HG02884 (cell line): ENCODE measurements around the gene GPSM1.

Source experiments
- ATAC-seq: cut with Tn5 transposase; IDR thresholded peaks from one replicate; pipeline ENCODE4 v1.9.1; 2021; ENCODE audit warnings: mild to moderate bottlenecking, moderate library complexity; ENCODE audit not compliant: unreplicated experiment

The GPSM1 gene

DNA sequence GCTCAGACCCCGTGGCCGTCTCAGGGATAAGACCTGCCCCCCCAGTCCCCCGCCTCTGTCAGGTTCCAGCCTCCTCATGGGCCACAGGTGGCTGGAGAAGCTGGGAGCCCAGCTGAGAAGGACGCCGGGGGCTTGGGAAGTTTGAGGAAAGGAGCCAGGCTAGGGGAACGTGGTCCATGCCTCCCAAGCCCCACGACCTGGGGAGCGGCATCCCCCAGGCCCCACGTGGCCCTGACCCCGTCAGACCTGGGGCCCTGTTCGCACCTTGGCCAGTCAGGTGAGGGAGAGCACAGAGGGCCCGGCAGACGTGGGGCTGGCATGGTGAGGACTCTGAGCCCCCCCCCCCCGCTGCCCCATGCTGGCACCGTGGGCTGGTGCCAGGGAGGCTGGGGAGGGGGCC is 3.7 kb downstream of the GPSM1 start:
- ATAC-seq = no peak

DNA sequence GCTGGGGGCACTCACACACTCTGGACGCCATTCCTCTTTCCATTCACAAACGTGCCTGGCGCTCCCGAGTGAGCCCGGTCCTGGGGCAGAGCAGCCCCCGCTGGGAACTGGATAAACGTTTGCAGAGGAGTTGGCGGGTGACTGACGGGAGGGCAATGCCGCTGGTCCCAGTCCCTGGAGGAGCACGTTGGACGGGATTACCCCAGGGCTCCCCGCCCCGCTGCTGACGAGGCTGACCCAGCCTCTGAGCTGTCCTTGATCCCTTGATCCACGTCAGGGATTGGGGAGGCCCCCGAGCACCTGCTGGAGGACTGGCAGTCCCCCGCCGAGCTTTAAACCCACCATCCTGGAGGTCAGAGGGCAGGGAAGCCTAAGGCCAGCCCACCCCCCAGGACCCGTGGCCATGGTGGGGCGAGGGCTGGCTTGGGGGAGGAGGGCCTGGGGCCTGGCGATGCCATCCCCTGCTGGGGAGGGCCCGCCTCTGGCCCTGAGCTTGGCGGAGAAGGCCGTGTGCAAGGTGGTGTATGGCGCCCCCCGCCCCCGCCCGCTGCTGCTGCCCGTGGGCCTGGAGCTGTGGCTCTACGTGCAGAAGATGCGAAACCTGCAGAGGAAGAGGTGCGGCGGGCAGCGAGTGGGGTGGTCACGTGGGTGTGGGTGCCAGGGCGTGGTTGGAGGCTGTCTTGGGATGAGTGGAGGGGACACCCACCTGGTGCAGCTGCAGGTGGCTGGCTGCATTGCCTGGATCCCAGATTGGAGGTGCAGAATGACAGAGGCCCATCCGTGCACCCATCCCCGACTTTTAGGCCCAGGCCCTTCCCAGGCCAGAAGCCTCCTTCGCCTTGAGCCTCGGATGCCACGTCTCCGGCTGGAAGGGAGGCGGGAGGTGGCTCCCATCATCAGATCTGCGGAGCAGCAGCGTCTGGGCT is 4.5 kb downstream of the GPSM1 start:
- ATAC-seq = no peak

DNA sequence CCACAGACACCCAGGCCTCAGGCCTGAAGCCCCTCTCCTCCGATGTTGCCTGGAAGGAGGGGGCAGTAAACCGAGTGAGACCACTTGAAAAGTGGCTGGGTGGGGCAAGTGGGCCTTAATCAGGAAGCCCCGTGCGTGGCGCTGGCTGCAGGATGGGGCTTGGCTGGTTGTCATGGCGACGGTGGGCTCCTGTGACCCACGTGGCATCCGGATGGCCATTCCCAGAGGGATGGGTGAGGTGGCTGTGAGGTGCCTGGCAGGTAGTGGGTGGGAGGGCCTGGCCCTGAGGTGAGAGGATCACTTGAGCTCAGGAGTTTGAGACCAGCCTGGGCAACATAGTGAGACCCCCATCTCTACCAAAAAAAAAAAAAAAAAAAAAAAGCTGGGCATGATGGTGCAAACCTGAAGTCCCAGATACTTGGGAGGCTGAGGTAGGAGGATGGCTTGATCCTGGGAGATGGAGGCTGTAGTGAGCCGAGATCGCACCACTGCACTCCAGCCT is 5.2 kb downstream of the GPSM1 start:
- ATAC-seq = no peak

DNA sequence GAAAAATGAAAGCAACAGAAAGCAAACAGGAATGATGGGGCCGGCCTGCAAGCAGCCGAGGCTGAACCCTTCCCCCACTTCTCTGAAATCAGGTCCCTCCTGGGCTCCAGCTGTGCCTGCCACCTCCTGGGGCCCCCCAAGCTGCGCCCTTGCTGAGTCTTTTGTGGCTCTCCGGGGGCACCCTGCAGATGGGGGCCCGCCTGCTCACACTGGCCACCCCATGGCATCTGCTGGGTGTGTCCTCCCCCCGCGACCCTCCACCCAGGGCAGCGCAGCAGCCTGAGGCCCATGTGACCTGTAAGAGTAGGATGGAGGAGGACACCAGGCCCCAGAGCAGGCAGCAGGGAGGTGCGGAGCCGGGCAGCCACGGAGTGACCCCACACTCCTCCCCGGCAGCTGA is 5.7 kb downstream of the GPSM1 start:
- ATAC-seq = no peak

DNA sequence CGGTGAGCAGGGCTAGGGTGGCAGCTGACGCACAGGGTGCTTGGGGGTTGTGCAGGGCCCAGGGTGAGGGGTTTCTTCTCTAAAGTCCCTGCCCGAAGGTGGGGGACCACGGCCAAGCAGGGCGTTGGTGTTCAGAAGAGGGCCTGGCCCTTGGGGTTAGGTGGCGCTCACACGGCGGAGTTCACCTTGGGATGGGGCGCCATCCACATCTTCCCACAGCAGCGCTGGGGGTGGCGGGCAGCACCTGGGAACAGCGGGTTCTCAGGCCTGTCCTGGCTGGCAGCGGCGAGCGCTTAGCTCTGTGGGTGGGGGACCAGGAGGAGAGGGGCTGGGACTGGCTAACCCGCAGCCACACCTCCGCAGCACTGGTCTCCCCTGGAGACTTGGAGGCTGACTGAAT is 6.1 kb downstream of the GPSM1 start:
- no peak for ATAC-seq

DNA sequence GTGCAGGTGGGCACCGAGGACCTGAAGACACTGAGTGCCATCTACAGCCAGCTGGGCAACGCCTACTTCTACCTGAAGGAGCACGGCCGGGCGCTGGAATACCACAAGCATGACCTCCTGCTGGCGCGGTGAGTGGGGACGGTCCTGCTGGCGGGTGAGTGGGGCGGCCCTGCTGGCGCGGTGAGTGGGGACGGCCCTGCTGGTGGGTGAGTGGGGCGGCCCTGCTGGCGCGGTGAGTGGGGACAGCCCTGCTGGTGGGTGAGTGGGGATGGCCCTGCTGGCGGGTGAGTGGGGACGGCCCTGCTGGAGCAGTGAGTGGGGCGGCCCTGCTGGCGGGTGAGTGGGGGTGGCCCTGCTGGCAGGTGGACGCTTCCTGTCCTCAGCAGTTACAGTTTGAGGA is 7.2 kb downstream of the GPSM1 start:
- ATAC-seq = no peak

DNA sequence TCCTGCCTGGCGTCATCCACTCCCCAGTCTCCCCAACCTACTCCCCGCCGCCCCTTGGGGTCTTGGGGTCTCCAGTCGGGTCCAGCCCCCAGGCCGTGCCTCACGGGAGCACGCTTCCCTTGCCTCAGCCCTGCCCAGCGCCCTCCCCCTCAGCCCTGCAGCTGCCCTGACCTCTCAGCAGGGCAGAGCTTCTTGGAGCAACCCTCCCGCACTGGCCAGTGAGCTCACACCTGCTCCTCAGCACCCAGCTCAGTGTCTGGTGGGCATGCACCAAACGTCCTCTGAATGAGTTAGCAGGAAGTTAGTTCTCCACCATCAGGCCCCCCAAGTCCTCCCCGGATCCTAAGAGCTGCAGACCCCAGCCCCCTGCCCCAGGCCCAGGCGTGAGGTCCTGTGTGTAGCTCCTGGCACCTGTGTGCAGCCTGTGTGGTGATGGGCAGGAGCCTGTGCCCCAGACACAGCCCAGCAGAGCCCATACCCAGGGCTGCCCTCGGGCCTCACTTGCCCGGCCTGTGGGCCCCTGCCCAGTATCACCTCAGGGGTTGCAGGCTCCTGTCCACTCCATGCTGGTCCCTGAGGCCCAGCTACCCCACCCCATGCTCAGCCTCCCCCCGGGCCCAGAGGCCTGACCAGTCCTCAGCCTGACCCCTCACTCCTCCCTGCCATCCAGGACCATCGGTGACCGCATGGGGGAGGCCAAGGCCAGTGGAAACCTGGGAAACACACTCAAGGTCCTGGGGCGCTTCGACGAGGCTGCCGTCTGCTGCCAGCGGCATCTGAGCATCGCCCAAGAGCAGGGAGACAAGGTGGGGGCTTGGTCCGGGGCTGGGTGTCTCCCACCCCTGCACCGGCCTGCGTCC is 8.2 kb downstream of the GPSM1 start:
- no peak for ATAC-seq

DNA sequence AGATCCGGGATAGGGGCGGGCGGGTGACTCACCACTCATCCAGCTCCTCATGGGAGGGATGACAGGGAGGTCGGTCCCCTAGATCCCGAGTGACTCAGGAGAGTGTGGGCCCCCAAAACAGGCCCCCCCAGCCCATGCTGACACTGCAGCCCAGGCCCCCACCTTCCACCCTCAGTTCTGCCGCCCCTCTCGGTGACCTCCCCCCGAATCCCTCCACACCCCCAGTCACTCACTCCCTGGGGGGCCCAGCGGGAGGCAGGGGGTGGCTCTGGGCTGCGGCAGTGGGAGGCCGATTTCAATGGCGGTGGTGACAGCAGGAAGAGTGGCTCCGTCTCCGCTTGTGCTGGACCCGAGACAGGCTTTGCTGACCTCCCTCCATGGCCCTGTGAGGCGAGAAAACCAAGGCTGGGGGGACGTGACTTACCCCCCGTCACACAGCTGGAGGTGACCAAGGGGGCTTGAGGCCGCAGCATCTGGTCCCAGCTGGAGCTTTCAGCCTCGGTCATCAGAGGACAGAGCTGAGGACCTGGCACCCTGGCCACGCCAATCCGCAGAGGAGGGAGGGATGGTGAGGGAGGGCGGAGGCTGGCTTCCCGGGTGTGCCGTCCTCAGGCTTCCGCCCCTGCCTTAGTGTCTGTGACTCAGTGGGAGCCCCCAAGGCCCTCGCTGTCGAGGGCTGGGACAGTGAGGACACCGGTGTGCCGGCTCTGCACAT is 9.0 kb downstream of the GPSM1 start:
- no peak for ATAC-seq

DNA sequence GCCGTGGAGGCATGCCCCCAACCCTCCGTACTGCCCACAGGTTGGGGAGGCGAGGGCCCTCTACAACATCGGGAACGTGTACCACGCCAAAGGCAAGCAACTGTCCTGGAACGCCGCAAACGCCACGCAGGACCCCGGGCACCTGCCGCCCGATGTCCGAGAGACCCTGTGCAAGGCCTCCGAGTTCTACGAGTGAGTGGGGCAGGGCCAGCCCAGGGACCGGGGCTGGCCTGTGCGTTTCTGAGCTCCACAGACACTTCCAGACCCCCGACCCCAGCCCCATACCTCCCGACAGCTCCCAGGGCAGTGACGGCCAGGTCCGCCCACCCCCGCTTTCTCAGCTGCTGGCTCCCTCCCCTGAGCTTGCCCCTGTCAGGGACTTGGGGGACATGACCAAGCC is 9.5 kb downstream of the GPSM1 start:
- no peak for ATAC-seq

DNA sequence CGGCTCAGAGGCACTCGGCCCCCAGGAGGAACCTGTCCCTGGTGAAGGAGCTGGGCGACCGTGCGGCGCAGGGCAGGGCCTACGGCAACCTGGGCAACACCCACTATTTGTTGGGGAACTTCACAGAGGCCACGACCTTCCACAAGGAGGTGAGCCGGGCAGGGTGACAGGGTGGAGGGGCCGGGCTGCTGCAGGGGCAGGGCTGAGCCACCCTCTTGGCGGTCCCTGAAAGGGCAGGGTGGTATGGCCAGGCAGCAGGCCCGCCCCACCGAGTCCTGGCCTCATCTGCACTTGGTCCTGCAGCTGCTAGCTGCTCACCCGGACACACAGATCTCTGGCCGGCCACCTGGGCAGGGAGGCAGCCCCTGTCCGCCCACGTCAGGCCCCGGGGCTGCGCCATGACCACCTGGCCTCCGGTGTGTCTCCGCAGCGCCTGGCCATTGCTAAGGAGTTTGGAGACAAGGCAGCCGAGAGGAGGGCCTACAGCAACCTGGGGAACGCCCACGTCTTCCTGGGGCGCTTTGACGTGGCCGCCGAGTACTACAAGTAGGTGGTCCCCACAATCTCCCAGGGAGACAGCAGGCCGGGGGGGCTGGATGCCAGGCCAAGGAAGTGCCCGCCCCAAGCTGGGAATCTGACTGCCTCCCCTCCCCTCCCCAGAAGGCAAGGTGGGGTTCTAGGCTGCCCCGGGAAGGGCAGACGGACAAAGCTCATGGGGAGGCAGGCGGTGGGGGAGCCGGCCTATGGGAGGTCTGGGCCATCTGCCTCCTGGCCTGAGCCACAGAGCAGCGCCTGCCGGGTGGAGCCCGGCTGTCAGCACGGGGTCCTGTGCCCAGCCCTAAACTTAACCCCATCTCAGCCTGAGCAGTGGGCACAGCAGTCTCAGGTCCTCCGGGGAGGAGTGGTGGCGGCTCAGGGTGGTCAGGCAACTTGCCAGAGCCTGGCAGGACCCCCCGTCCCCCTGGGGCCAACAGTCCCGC is 10.4 kb downstream of the GPSM1 start:
- no peak for ATAC-seq

DNA sequence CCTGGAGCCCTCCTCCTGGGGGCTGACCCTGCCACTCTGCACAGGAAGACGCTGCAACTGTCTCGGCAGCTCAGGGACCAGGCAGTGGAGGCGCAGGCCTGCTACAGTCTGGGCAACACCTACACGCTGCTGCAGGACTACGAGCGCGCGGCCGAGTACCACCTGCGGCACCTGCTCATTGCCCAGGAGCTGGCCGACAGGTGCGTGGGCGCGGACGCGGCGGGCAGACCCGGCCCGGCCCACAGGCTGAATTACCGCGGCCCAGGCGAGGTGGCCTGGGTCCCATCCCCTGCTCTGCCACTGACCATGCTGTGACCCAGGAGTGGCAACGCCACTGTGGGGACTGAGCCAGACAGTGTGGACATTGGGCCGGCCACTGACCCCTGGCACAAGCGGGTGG is 11.2 kb downstream of the GPSM1 start:
- ATAC-seq = no peak

DNA sequence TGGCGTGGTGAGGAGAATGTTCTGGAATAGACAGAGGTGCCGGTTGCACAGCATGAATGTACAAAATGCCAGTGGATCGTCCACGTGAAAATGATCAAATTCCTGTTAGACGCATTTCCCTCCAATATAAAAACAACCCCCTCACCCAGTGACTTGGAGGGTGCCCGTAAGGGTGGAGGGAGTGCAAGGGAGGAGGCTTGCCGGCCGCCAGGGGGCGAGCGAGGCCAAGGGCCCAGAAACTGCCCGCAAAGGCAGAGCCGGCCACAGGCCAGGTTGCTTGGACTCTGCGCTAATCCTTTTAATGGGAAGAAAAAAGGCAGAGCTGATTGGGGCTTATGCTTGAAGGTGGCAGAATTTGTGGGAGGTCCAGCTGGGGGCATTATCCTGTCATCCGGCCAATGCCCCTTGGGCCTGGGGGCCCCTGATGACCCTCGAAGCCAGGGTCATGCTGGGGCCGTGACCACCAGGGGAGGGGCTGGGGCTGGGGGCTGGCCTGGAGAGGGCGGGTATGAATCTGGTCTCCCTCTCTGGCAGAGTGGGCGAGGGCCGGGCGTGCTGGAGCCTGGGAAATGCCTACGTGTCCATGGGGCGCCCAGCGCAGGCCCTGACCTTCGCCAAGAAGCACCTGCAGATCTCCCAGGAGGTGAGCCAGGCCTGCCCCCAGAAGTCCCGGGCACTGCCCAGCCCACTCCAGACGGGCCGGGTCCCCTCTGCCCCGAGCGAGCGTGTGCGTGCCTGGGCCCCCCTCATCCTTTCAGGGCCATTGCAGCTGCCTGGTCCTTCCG is 12.0 kb downstream of the GPSM1 start:
- ATAC-seq = no peak

DNA sequence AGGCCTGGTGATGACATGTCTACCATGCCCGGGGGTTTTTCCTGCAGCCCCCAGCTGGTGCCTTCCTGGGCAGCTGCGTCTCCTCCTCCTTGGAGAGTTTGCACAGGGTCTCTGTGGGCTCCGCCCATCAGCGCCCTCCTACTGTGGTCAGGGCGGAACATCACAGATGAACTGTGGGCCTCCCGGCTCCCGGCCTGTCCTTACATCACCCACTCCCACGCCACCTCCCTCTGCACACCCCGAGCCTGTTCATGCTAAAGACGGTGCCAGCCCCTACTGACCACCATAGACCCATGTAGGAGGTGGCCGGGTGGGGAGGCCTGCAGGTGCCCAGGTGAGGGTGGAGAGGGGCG is 12.6 kb downstream of the GPSM1 start:
- ATAC-seq = no peak

DNA sequence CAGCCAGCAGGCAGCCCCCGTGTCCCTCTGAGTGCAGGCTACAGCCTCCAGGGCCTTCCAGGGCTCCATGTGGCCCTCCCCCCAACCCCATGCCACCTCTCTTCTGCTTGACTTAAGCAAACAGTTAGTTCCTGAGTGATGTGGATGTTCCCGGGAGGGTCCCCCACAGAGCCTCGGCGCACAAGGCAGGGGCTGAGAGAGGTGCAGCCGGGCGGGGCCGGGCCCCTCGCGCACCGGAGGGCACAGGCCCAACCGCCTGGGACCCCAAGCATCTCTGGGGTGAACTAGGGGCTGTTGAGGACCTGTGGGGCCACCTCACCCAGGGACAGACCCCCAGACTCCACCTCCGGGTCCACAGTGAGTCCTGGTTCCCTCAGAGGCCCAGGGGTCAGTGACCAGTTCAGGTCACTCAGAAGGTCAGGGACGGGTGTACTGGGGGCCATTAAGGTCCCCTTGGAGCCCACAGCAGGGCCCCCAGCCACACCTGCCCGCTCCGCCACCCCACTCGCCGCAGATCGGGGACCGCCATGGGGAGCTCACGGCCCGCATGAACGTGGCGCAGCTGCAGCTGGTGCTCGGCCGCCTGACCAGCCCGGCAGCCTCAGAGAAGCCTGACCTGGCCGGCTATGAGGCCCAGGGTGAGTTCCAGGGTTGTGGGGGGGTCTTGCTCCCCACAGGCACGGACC is 13.2 kb downstream of the GPSM1 start:
- no peak for ATAC-seq

DNA sequence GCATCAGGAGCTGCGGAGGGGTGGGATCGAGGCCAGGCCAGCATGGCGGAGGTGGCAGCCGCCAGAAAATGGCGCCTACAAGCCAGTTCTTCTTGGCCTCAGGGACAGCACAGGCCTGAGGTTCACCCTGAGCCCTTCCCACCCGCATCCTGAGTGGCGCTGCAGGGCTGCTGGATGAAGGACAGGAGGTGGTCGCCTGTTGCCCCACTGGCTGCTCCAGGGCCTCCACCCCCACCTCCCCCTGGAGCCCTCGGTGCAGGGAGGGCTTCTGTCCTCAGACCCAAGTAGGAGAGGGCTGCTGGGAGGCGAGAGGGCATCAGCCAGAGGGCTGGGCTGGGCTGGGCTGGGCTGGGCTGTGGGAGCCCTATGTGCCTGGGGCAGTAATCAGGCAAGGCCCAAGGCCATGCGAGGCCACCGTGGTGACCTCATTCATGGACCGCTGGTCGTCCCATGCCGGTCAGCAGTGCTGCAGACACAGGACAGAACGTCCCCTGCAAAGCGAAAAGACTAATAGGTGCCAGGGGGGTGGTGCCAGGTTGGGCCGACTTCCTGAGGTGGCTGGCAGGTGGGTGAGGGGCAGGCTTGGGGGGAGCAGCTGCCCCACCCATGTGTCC is 13.8 kb downstream of the GPSM1 start:
- ATAC-seq = no peak

DNA sequence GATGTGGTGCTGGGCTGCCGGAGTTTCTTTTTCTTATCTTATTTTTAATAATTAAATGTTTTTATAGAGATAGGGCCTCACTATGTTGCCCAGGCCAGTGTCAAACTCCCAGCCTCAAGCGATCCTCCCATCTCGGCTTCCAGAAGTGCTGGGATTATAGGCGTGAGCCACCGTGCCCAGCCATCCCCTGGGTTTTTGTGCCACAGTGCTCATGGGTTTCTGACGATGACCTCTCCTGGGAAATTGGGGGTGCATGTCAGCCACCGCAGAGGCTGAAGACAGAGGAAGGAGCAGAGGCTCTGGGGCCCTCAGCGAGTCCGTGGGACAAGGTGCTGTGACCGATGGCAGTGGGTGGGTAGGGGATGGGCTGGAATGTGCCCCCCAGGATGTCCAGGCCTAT is 14.4 kb downstream of the GPSM1 start:
- ATAC-seq = no peak

DNA sequence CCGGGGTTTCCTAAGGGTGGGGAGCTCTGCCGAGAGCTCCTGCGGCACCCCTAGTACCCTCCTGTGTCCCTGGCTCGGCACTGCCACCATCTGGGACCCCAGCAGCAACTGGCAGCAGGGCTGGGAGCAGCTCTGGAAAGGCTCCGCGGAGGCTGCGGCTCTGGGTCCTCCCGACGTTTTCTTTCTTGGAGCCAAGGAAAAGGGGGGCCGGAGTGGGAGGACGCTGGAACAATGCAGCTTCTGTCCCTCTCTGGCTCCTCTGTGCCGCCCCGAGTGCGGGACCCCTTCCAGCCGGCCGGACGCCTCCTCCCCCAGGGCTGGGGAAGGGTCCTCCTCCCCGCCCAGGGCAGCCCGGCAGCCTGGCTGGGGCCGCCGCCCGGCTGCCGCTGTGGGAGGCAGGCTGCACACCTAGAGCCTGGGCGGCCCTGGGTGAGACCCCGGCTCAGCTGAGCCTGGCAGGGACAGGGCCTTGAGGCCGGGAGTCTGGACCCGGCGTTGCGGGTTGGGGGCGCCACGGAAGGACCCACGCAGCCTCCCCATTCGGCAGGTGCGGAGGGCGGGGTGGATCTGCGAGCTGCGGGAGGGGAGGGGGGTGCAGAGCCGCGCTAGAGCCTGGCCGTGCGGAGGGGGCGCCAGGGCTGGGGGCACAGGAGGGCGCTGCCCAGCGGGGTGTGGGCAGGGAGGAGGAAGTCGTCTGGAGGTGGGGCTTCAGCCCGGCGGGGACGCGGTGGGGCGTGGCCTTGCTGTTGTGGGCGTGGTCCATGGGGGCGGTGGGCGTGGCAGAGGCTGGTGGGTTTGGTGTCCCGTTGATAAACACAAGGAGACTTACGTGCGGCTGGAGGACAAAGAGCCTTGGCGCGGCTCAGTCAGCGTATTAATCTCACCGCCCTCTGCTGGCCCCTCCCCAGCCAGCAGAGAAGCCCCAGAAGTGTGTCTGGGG is 15.1 kb downstream of the GPSM1 start:
- ATAC-seq = no peak
